Coronary artery (tissue), 2 donors: ENCODE results near the gene PRSS48.

Experiments used
- DNase-seq: peaks from one replicate; pipeline ENCODE4 v3.0.0-alpha.2; 2017; ENCODE audit warnings: low spot score
- H3K27ac ChIP-seq, 2 donors: fragments of 200-600 bp; sonication (generic); one replicate each; pipeline ENCODE4 v1.5.1; 2016 to 2019
- H3K4me3 ChIP-seq: fragments of 200-600 bp; sonication (generic); 2 replicates; pipeline ENCODE4 v1.5.1; 2016; ENCODE audit warnings: mild to moderate bottlenecking, moderate library complexity
- TF ChIP-seq, protein P1 (sequence below): fragments of 200-600 bp; sonication (generic); IDR thresholded peaks from one replicate; pipeline ENCODE4 v1.5.1; 2019; ENCODE audit warnings: antibody characterized with exemption

The PRSS48 gene

DNA sequence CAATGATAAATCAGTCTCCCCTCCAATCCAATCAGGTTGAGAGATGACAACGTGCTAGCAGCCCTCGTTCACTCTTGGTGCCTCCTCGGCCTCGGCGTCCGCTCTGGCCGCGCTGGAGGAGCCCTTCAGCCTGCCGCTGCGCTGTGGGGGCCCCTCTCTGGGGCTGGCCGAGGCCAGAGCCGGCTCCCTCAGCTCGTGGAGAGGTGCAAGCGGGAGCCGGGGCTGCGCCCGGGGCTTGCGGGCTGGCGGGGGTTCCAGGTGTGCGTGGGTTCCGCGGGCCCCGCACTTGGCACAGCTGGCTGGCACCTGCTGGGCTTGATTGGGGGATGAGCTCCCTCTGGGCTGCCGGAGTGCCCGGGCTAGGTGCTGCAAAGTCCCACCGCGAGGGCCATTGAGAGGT is 40.9 kb upstream of the PRSS48 start:
- TF ChIP-seq, protein P1, sequence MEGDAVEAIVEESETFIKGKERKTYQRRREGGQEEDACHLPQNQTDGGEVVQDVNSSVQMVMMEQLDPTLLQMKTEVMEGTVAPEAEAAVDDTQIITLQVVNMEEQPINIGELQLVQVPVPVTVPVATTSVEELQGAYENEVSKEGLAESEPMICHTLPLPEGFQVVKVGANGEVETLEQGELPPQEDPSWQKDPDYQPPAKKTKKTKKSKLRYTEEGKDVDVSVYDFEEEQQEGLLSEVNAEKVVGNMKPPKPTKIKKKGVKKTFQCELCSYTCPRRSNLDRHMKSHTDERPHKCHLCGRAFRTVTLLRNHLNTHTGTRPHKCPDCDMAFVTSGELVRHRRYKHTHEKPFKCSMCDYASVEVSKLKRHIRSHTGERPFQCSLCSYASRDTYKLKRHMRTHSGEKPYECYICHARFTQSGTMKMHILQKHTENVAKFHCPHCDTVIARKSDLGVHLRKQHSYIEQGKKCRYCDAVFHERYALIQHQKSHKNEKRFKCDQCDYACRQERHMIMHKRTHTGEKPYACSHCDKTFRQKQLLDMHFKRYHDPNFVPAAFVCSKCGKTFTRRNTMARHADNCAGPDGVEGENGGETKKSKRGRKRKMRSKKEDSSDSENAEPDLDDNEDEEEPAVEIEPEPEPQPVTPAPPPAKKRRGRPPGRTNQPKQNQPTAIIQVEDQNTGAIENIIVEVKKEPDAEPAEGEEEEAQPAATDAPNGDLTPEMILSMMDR = no peak
- Histone ChIP-seq H3K27ac (no peak overlapping the region), H3K4me3 (no peak overlapping the region)
- no peak for DNase-seq

DNA sequence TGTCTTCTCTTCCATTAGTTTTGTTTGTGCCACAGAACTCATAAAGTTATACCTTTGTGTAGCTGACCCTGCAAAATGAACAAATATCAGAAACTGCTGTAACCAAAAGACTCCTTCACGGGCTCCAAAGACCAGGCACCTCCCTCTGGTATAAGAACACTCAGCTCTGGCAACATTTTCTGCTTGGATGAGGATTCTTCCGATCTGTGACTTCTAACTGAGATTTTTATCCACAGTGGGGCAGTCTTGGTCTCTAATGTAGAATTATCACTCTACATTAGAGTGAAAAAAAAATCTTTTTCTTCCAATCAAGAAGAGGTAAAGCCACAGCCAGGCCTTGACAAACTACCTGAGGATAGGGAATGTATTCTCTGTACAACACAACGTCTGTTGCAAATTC is 38.5 kb upstream of the PRSS48 start:
- TF ChIP-seq, protein P1 = no peak
- Histone ChIP-seq H3K4me3 (no peak overlapping the region), H3K27ac (no peak overlapping the region)
- no peak for DNase-seq

DNA sequence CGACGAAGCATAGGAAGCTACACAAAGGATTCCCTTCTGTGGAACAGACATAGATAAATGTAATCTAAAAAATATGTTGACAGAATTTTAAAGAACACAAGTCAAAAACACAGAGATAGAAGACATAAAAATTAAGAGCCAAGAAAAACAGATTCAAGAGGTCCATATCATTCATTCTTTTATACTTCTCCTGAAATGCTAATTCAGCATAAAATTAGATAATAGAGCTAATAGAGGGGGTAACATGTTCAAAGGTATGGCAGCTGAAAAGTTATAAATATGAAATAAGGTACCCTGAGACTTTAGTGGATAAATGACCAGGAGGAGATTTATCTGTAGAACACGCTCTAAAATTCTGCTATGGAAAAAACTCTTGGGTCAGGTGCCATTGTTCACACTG is 37.4 kb upstream of the PRSS48 start:
- no peak overlapping the region for H3K27ac ChIP-seq
- no peak overlapping the region for H3K4me3 ChIP-seq
- no peak for DNase-seq
- TF ChIP-seq, protein P1 = no peak

DNA sequence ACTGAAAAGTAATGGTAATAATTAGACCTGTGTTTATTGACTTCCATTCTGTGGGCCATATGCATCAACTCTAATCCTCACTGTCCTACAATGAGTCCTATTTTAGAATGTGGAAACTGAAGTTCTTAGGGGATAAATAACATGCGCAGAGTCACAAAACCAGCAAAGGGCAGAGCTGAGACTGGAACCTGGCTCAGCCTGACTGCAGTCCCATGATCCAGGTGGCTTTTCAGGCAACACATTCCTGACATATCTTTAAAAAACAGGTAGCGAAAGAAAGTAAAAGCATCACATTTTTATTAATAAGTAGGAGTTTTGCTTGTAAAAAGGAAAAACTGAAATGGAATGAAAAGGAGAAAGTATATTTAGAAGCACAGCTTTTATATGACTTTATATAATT is 34.7 kb upstream of the PRSS48 start:
- TF ChIP-seq, protein P1 = no peak
- Histone ChIP-seq H3K4me3 (no peak overlapping the region), H3K27ac (no peak overlapping the region)
- no peak for DNase-seq

DNA sequence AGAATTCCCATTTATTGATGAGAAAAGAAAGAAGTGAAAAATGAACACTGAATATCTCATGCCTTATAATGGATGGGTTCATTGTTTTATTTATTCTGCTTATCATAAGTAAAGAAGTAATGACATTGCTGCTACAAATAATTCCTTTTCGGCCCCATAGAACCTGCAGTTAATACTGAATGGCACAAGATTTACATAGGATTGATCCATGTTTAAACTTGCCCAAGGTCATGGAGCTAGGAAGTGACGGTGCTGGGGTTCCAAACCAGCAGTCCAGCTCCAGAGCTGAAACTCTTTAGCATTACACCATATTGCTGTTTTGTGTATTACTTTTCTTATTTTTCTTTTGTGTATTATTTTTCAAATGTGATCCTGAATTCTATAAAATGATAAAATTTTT is 30.2 kb upstream of the PRSS48 start:
- Histone ChIP-seq H3K4me3 (no peak overlapping the region), H3K27ac (no peak overlapping the region)
- no peak for DNase-seq
- TF ChIP-seq, protein P1 = no peak

DNA sequence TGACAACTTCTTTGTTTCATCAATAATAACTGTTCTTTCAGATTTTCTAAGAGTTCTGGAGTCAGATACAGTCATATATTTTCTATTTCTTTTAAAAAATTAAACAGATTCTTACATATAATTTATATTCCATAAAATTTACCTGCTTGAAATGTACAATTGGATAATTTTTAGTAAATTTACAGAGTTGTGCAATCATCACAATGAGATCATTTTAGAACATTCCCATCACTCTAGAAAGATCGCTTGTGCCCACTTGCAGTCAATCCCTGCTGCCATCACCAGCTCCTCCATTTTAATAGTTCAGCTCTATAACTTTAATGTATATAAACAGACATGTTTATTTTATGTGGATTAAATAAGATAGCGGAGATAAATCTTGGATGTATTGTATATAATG is 29.6 kb upstream of the PRSS48 start:
- DNase-seq = no peak
- Histone ChIP-seq H3K4me3 (no peak overlapping the region), H3K27ac (no peak overlapping the region)
- TF ChIP-seq, protein P1 = no peak

DNA sequence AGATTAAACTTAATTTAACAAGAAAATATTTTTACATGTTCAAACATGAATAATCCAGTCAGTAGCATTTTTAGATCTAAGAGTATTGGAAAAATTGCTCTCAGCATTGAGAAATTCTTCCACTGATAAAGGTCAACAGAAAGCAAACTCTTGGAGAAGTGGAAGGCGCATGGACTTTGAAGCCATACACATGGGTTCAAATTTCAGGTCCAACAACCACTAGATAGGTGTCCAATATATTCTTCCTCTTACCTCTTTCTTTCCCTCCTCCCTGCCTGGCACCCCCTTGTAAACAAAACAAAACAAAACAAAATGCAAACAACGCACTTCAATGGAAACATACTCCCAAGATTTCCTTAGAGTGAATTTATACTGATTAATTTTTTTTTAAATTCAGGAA is 28.4 kb upstream of the PRSS48 start:
- TF ChIP-seq, protein P1 = no peak
- no peak for DNase-seq

More for the DNA sequence above, 28.4 kb upstream of the PRSS48 start:
- H3K4me3 ChIP-seq = no peak overlapping the region
- no peak overlapping the region for H3K27ac ChIP-seq
